Measurements from ENCODE around the gene CALHM1.

Gene CALHM1

DNA sequence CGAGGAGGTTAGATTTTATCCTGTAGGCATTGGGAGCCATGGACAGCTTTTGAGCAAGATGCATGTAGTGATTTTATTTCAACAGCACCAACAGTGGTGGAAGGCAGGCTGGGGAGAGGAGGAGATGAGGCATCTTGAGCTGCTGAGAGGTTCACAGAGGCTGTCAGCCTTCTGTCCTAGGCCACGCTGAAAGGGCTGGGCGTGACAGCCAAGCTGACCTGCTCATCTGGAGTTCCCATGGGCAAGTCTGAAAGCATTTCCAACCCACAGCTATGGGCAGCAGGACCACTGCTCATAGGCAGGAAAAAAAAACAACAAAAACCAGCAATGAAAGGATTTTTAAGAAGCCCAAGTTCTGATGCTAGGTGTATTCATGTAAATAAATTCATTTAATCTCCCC lies 42.5 kb upstream of the CALHM1 start:
- CTCF ChIA-PET = interaction anchor here (1.3 to 1.6 kb wide), 2 partner anchors 9 to 20 kb away, joined by 3 to 8 read pairs; no protein-coding TSS in a partner anchor
- no peak for DNase-seq (ENCODE audit: low read depth, low spot score)
- TF ChIP-seq, protein P1, sequence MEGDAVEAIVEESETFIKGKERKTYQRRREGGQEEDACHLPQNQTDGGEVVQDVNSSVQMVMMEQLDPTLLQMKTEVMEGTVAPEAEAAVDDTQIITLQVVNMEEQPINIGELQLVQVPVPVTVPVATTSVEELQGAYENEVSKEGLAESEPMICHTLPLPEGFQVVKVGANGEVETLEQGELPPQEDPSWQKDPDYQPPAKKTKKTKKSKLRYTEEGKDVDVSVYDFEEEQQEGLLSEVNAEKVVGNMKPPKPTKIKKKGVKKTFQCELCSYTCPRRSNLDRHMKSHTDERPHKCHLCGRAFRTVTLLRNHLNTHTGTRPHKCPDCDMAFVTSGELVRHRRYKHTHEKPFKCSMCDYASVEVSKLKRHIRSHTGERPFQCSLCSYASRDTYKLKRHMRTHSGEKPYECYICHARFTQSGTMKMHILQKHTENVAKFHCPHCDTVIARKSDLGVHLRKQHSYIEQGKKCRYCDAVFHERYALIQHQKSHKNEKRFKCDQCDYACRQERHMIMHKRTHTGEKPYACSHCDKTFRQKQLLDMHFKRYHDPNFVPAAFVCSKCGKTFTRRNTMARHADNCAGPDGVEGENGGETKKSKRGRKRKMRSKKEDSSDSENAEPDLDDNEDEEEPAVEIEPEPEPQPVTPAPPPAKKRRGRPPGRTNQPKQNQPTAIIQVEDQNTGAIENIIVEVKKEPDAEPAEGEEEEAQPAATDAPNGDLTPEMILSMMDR (IDR thresholded peaks at IDR 0.05; ENCODE audit: insufficient read depth, low read length, missing control alignments) = no peak
- POLR2A ChIA-PET = interaction anchor here (0.6 kb wide), 1 partner anchor 169 kb away, joined by 3 read pairs; no protein-coding TSS in a partner anchor
- no peak overlapping the region for H3K4me3 ChIP-seq (ENCODE audit: low read depth, low read length)

DNA sequence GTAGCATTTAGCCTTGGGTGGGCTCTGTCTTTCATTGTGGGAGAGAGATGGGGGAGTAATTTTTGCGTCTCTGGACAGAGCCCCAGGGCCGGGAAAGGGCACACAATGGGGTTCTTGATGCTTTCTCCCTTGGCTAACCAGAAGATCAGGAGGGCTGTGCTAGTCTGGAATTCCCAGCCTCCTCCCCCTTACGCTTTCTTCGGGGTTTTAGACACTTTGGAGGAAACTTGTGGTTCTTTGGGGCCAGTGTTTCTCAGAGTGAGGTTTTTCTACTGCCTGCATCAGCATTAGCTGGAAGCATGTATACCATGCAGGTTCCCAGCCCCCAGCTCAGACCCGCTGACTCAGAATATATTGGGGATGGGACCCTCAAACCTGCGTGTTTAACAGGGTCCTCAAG lies 41.8 kb upstream of the CALHM1 start:
- ChIA-PET CTCF (interaction anchor here (1.2 to 1.6 kb wide), 3 partner anchors 9 to 42 kb away, joined by 3 to 8 read pairs (median 3); no protein-coding TSS in a partner anchor), POLR2A (no interaction called here)
- TF ChIP-seq, protein P1 (IDR thresholded peaks at IDR 0.05; ENCODE audit: insufficient read depth, low read length, missing control alignments) = no peak
- DNase-seq (ENCODE audit: low read depth, low spot score) = no peak
- H3K4me3 ChIP-seq (ENCODE audit: low read depth, low read length) = no peak overlapping the region

DNA sequence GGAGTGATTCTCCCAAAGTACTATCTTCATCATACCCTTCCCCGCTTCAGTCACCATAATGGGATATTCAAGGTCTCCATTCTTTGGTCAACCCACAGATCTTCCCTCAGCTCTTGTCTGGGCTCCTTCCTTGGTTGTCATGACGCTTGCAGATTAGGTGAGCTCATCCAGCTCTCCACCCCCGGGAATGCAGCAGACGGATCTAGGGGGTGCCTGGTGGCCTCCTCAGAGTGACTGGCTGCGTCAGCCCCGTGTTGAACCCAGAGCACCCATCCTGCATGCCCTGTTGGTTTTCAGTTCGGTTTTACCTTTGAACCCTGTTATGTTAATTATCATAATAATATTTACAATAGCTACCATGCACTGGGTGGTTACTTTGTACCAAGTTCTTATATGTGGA lies 41.2 kb upstream of the CALHM1 start:
- ChIA-PET CTCF (interaction anchor here (1.2 kb wide), 1 partner anchor 43 kb away, joined by 3 read pairs; no protein-coding TSS in a partner anchor), POLR2A (no interaction called here)
- TF ChIP-seq, protein P1 (IDR thresholded peaks at IDR 0.05; ENCODE audit: insufficient read depth, low read length, missing control alignments) = no peak
- H3K4me3 ChIP-seq (ENCODE audit: low read depth, low read length) = no peak overlapping the region
- no peak for DNase-seq (ENCODE audit: low read depth, low spot score)

DNA sequence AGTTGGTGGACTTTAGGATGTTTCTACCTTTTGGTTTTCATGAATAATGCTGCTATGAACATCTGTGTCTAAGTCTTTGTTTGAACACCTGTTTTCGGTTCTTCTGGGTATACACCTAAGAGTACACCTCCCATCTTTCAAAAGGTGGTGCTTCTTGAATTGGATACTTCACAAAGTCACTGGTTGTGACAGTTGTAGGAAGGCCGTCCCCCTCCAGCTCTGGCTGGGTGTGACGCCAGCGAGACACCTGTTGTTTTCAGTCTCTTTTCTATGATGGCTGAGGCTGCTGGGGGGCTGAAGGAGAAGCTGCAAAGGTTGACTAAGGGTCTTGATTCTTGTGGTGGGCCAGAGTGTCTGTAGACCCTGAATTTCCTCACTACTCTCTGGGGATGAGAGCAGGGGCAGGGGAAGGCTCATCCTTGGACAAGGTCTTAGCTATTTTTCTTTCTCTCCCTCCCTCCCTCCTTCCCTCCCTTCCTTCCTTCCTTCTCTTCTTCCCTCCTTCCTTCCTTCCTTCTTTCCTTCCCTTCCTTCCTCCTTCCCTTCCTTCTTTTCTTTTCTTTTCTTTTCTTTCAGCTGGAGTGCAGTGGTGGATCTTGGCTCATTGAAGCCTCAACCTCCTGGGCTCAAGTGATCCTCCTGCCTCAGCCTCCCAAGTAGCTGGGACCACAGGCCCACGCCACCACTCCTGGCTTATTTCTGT lies 40.4 kb upstream of the CALHM1 start:
- TF ChIP-seq, protein P1 (IDR thresholded peaks at IDR 0.05; ENCODE audit: insufficient read depth, low read length, missing control alignments) = no peak
- ChIA-PET POLR2A (no interaction called here), CTCF (interaction anchor here (1.2 kb wide), 1 partner anchor 43 kb away, joined by 3 read pairs; no protein-coding TSS in a partner anchor)
- DNase-seq (ENCODE audit: low read depth, low spot score) = no peak
- H3K4me3 ChIP-seq (ENCODE audit: low read depth, low read length) = no peak overlapping the region

DNA sequence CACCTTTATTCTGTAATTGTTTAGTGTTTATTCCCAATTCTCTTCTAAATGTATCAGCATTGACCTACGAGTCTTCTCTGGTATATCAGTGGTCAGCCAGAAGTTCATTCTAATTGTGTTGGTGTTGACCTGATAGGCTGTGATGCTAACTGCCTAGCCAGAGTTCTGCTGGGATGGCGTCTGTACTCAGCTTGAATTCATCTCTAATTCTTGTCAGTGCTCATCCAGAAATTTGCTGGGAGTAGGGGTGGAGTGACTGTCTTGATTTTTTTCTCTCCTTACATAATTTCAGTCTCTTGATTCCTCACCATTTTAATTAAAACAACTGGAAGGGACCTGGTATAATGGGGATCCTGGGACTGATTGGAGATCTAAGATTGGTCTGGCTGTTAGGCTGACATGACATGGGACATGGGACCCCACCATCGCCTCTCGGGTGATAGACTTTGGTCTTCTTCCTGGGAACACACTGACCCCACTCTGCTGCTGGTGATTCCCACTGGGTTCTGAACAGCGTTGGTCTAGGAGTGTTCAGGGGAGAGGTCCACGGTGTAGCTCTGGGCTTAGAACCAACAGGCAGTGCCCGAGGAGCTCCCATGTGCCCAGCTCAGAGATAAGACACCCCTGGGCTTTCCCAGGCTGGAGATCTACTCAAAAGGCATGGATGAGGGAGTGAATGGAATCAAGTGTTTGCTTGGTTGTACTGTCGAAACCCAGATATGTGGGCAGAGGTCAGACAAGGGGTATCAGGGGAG lies 38.6 kb upstream of the CALHM1 start:
- TF ChIP-seq, protein P1 (IDR thresholded peaks at IDR 0.05; ENCODE audit: insufficient read depth, low read length, missing control alignments) = no peak
- H3K4me3 ChIP-seq (ENCODE audit: low read depth, low read length) = no peak overlapping the region
- POLR2A ChIA-PET = no interaction called here
- no peak for DNase-seq (ENCODE audit: low read depth, low spot score)
- CTCF ChIA-PET = interaction anchor here (1.3 kb wide), 1 partner anchor 81 kb away, joined by 3 read pairs; no protein-coding TSS in a partner anchor

DNA sequence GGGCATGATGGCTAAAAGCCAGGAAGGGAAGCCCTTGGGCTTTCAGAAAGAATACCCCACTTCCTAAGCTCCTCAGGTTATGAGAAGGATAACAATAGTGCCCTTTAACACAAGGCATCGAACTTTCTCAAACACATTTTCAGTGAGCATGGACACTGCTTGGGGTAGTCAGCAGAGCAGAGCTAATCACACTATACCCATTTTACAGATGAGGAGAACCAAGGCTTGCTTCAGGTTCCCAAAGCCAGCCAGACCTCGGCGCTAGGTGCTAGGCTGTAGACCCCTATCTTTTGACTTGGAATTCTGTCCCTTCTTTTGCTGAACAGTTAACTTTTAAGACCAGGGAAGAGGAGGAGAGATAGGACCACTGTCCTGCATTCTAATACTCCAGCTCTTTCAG lies 36.6 kb upstream of the CALHM1 start:
- CTCF ChIA-PET = interaction anchor here (0.5 kb wide), 1 partner anchor 10 kb away, joined by 3 read pairs; no protein-coding TSS in a partner anchor
- TF ChIP-seq, protein P1 (IDR thresholded peaks at IDR 0.05; ENCODE audit: insufficient read depth, low read length, missing control alignments) = no peak
- H3K4me3 ChIP-seq (ENCODE audit: low read depth, low read length) = no peak overlapping the region
- DNase-seq (ENCODE audit: low read depth, low spot score) = no peak
- POLR2A ChIA-PET = no interaction called here

Measured in AG04449 (cell line).